ENCODE results near the gene SCN4B.
A peak's percentile ranks its signal among the peaks of the same experiment; 100 is the strongest.

The SCN4B gene

GRCh38 chr11:118157186-118157895, 4.7 kb upstream of the SCN4B start:
- H3K9me3 ChIP-seq (ENCODE audit: control insufficient read depth, low read depth, low read length) = no peaks in the 10 kb centered on the region
- no peak overlapping the region for H3K9ac ChIP-seq (ENCODE audit: low read length)
- no peak overlapping the region for H3K27ac ChIP-seq (ENCODE audit: low read length)
- no peaks in the 10 kb centered on the region for H3K36me3 ChIP-seq (ENCODE audit: control insufficient read depth, low read depth, low read length)
- peaks cover 34% of the 10 kb centered on the region for H3K4me1 ChIP-seq (ENCODE audit: control insufficient read depth, low read depth, low read length)
- H3K4me3 ChIP-seq (ENCODE audit: low read length) = peak overlapping the region; percentile 52
- peaks cover 76% of the 10 kb centered on the region for H3K27me3 ChIP-seq (ENCODE audit: control insufficient read depth, insufficient read depth, low read length)

GRCh38 chr11:118156531-118157185, 4.0 kb upstream of the SCN4B start:
- H3K27ac ChIP-seq (ENCODE audit: low read length) = no peak overlapping the region
- H3K4me1 ChIP-seq (ENCODE audit: control insufficient read depth, low read depth, low read length) = peaks cover 38% of the 10 kb centered on the region
- H3K4me3 ChIP-seq (ENCODE audit: low read length) = peak overlapping the region; percentile 52
- no peaks in the 10 kb centered on the region for H3K9me3 ChIP-seq (ENCODE audit: control insufficient read depth, low read depth, low read length)
- H3K27me3 ChIP-seq (ENCODE audit: control insufficient read depth, insufficient read depth, low read length) = peaks cover 79% of the 10 kb centered on the region
- no peaks in the 10 kb centered on the region for H3K36me3 ChIP-seq (ENCODE audit: control insufficient read depth, low read depth, low read length)
- no peak overlapping the region for H3K9ac ChIP-seq (ENCODE audit: low read length)

GRCh38 chr11:118155776-118156530, 3.3 kb upstream of the SCN4B start:
- Histone ChIP-seq H3K9me3 (ENCODE audit: control insufficient read depth, low read depth, low read length) (no peaks in the 10 kb centered on the region), H3K27ac (ENCODE audit: low read length) (no peak overlapping the region), H3K9ac (ENCODE audit: low read length) (no peak overlapping the region), H3K4me3 (ENCODE audit: low read length) (peak overlapping the region; percentile 52), H3K4me1 (ENCODE audit: control insufficient read depth, low read depth, low read length) (peaks cover 42% of the 10 kb centered on the region), H3K36me3 (ENCODE audit: control insufficient read depth, low read depth, low read length) (no peaks in the 10 kb centered on the region), H3K27me3 (ENCODE audit: control insufficient read depth, insufficient read depth, low read length) (peaks cover 87% of the 10 kb centered on the region)

- peaks cover 42% of the 10 kb centered on the region for H3K4me1 ChIP-seq (ENCODE audit: control insufficient read depth, low read depth, low read length)
- H3K27me3 ChIP-seq (ENCODE audit: control insufficient read depth, insufficient read depth, low read length) = peaks cover 97% of the 10 kb centered on the region
- H3K9me3 ChIP-seq (ENCODE audit: control insufficient read depth, low read depth, low read length) = no peaks in the 10 kb centered on the region
- no peak overlapping the region for H3K9ac ChIP-seq (ENCODE audit: low read length)
- H3K27ac ChIP-seq (ENCODE audit: low read length) = no peak overlapping the region
- H3K4me3 ChIP-seq (ENCODE audit: low read length) = peak overlapping the region; percentile 19
- no peaks in the 10 kb centered on the region for H3K36me3 ChIP-seq (ENCODE audit: control insufficient read depth, low read depth, low read length)
Measured at GRCh38 chr11:118154641-118155040, 2.0 kb upstream of the SCN4B start.

- H3K27me3 ChIP-seq (ENCODE audit: control insufficient read depth, insufficient read depth, low read length) = peaks cover 96% of the 10 kb centered on the region
- H3K27ac ChIP-seq (ENCODE audit: low read length) = no peak overlapping the region
- no peak overlapping the region for H3K9ac ChIP-seq (ENCODE audit: low read length)
- no peak overlapping the region for H3K4me3 ChIP-seq (ENCODE audit: low read length)
- H3K9me3 ChIP-seq (ENCODE audit: control insufficient read depth, low read depth, low read length) = no peaks in the 10 kb centered on the region
- peaks cover 46% of the 10 kb centered on the region for H3K4me1 ChIP-seq (ENCODE audit: control insufficient read depth, low read depth, low read length)
- no peaks in the 10 kb centered on the region for H3K36me3 ChIP-seq (ENCODE audit: control insufficient read depth, low read depth, low read length)
Measured at GRCh38 chr11:118153976-118154375, 1.4 kb upstream of the SCN4B start.

GRCh38 chr11:118153516-118153915, 893 bp upstream of the SCN4B start:
- Histone ChIP-seq H3K4me1 (ENCODE audit: control insufficient read depth, low read depth, low read length) (peaks cover 48% of the 10 kb centered on the region), H3K9ac (ENCODE audit: low read length) (no peak overlapping the region), H3K4me3 (ENCODE audit: low read length) (peak overlapping the region; percentile 76), H3K36me3 (ENCODE audit: control insufficient read depth, low read depth, low read length) (no peaks in the 10 kb centered on the region), H3K27me3 (ENCODE audit: control insufficient read depth, insufficient read depth, low read length) (peaks cover 93% of the 10 kb centered on the region), H3K9me3 (ENCODE audit: control insufficient read depth, low read depth, low read length) (no peaks in the 10 kb centered on the region), H3K27ac (ENCODE audit: low read length) (no peak overlapping the region)

- H3K4me3 ChIP-seq (ENCODE audit: low read length) = peak overlapping the region; percentile 76
- no peak overlapping the region for H3K27ac ChIP-seq (ENCODE audit: low read length)
- no peaks in the 10 kb centered on the region for H3K9me3 ChIP-seq (ENCODE audit: control insufficient read depth, low read depth, low read length)
- H3K27me3 ChIP-seq (ENCODE audit: control insufficient read depth, insufficient read depth, low read length) = peaks cover 93% of the 10 kb centered on the region
- H3K9ac ChIP-seq (ENCODE audit: low read length) = peak overlapping the region; percentile 27
- peaks cover 45% of the 10 kb centered on the region for H3K4me1 ChIP-seq (ENCODE audit: control insufficient read depth, low read depth, low read length)
- H3K36me3 ChIP-seq (ENCODE audit: control insufficient read depth, low read depth, low read length) = no peaks in the 10 kb centered on the region
Measured at GRCh38 chr11:118152020-118152551, 537 bp downstream of the SCN4B start.

GRCh38 chr11:118151431-118151830, 1.2 kb downstream of the SCN4B start:
- Histone ChIP-seq H3K36me3 (ENCODE audit: control insufficient read depth, low read depth, low read length) (no peaks in the 10 kb centered on the region), H3K4me3 (ENCODE audit: low read length) (peak overlapping the region; percentile 76), H3K9me3 (ENCODE audit: control insufficient read depth, low read depth, low read length) (no peaks in the 10 kb centered on the region), H3K9ac (ENCODE audit: low read length) (no peak overlapping the region), H3K27me3 (ENCODE audit: control insufficient read depth, insufficient read depth, low read length) (peaks cover 93% of the 10 kb centered on the region), H3K4me1 (ENCODE audit: control insufficient read depth, low read depth, low read length) (peaks cover 39% of the 10 kb centered on the region), H3K27ac (ENCODE audit: low read length) (no peak overlapping the region)

GRCh38 chr11:118149493-118149892, 3.1 kb downstream of the SCN4B start:
- Histone ChIP-seq H3K4me1 (ENCODE audit: control insufficient read depth, low read depth, low read length) (peaks cover 21% of the 10 kb centered on the region), H3K36me3 (ENCODE audit: control insufficient read depth, low read depth, low read length) (no peaks in the 10 kb centered on the region), H3K27ac (ENCODE audit: low read length) (no peak overlapping the region), H3K9ac (ENCODE audit: low read length) (no peak overlapping the region), H3K9me3 (ENCODE audit: control insufficient read depth, low read depth, low read length) (no peaks in the 10 kb centered on the region), H3K27me3 (ENCODE audit: control insufficient read depth, insufficient read depth, low read length) (peaks cover 84% of the 10 kb centered on the region), H3K4me3 (ENCODE audit: low read length) (no peak overlapping the region)

- H3K4me1 ChIP-seq (ENCODE audit: control insufficient read depth, low read depth, low read length) = peaks cover 18% of the 10 kb centered on the region
- peaks cover 84% of the 10 kb centered on the region for H3K27me3 ChIP-seq (ENCODE audit: control insufficient read depth, insufficient read depth, low read length)
- no peak overlapping the region for H3K4me3 ChIP-seq (ENCODE audit: low read length)
- H3K36me3 ChIP-seq (ENCODE audit: control insufficient read depth, low read depth, low read length) = no peaks in the 10 kb centered on the region
- no peak overlapping the region for H3K9ac ChIP-seq (ENCODE audit: low read length)
- H3K9me3 ChIP-seq (ENCODE audit: control insufficient read depth, low read depth, low read length) = no peaks in the 10 kb centered on the region
- no peak overlapping the region for H3K27ac ChIP-seq (ENCODE audit: low read length)
Measured at GRCh38 chr11:118148856-118149255, 3.8 kb downstream of the SCN4B start.

GRCh38 chr11:118148240-118148639, 4.4 kb downstream of the SCN4B start:
- no peak overlapping the region for H3K9ac ChIP-seq (ENCODE audit: low read length)
- H3K27ac ChIP-seq (ENCODE audit: low read length) = no peak overlapping the region
- H3K4me1 ChIP-seq (ENCODE audit: control insufficient read depth, low read depth, low read length) = peaks cover 14% of the 10 kb centered on the region
- H3K9me3 ChIP-seq (ENCODE audit: control insufficient read depth, low read depth, low read length) = no peaks in the 10 kb centered on the region
- no peak overlapping the region for H3K4me3 ChIP-seq (ENCODE audit: low read length)
- H3K27me3 ChIP-seq (ENCODE audit: control insufficient read depth, insufficient read depth, low read length) = peaks cover 81% of the 10 kb centered on the region
- no peaks in the 10 kb centered on the region for H3K36me3 ChIP-seq (ENCODE audit: control insufficient read depth, low read depth, low read length)
